GM12878 (cell line): ENCODE measurements around the gene ALDH18A1. TPM values are rescaled to one million over a fixed set of nuclear protein-coding genes. Genes with fewer than 3 reads are reported as not detected.

Source experiments
- BMI1 ChIP-seq: fragments of 450-650 bp; IDR thresholded peaks from 2 replicates; pipeline ENCODE4 v1.6.1; 2016; ENCODE audit warnings: mild to moderate bottlenecking, moderate library complexity, borderline replicate concordance
- CUX1 ChIP-seq: IDR thresholded peaks from 2 replicates; pipeline ENCODE4 v1.6.1; 2012; ENCODE audit warnings: improper control_type of control experiment, low read depth, low read length; ENCODE audit not compliant: insufficient replicate concordance
- SMAD5 ChIP-seq: IDR thresholded peaks from 2 replicates; pipeline ENCODE4 v1.6.1; 2016; ENCODE audit warnings: antibody characterized with exemption, low read depth
- polyA plus RNA-seq, 11 experiments: library from polyadenylated mRNA; depleted of rRNA in 4 of 11; unstranded in 6 of 11; stranded (reverse) in 5 of 11; fragments of >200 nt; fragmentation: Nextera tagmentation in 4 of 11; fragmentation: Illumina TruSeq in 1 of 11; extraction: Ambion mirVana in 4 of 11; extraction: Trizol in 1 of 11; gene quantifications; 1 replicate in 1 of 11; 2 replicates in 10 of 11; pipeline versions ENCODE4 v1.2.1 to v1.2.3, GENCODE V29; 2011 to 2016; ENCODE audit warnings: inconsistent platforms in 2 of 11, missing spikeins in 2 of 11, low read depth in 1 of 11
- total RNA-seq, 4 experiments: library from RNA; depleted of rRNA in 3 of 4; stranded (reverse); fragments of >200 nt in 3 of 4; fragmentation: Illumina TruSeq in 1 of 4; extraction: Trizol in 1 of 4; gene quantifications; 2 replicates each; pipeline versions ENCODE4 v1.2.1 to v1.2.3, GENCODE V29; 2013 to 2021
- TF ChIP-seq, protein P1 (sequence below): IDR thresholded peaks from 2 replicates; pipeline ENCODE4 v1.6.1; 2011; ENCODE audit warnings: borderline replicate concordance, low read depth, mild to moderate bottlenecking, moderate library complexity, low read length; ENCODE audit not compliant: insufficient read depth, poor library complexity, severe bottlenecking

Gene ALDH18A1
- total and polyA plus RNA-seq, 10 of the 15 experiments (the other 5 are each of a cell fraction or from before 2014, with no cell fraction given) = 24.3 to 118 (median 99.3) TPM

- TF ChIP-seq CUX1 (no peak), SMAD5 (no peak), BMI1 (no peak)
- TF ChIP-seq, protein P1, sequence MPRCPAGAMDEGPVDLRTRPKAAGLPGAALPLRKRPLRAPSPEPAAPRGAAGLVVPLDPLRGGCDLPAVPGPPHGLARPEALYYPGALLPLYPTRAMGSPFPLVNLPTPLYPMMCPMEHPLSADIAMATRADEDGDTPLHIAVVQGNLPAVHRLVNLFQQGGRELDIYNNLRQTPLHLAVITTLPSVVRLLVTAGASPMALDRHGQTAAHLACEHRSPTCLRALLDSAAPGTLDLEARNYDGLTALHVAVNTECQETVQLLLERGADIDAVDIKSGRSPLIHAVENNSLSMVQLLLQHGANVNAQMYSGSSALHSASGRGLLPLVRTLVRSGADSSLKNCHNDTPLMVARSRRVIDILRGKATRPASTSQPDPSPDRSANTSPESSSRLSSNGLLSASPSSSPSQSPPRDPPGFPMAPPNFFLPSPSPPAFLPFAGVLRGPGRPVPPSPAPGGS = no peak
Measured at GRCh38 chr10:95604630-95605029, 51.9 kb downstream of the ALDH18A1 start (continued).
